GM20000 (cell line): ENCODE data around the gene C1orf159.
"Not testable (repeated sequence)": the region's sequence is repeated elsewhere in the genome, so short reads cannot be mapped to it uniquely, and the experiment has no call there.

Experiments
- DNase-seq: peaks from one replicate; pipeline ENCODE4 v3.0.0; 2012; ENCODE audit warnings: low spot score
- TF ChIP-seq, protein P1 (sequence below): IDR thresholded peaks from 2 replicates; pipeline ENCODE4 v1.5.1; 2012; ENCODE audit warnings: mild to moderate bottlenecking, control low read depth; ENCODE audit errors: extremely low read depth, missing control alignments

C1orf159 gene

DNA sequence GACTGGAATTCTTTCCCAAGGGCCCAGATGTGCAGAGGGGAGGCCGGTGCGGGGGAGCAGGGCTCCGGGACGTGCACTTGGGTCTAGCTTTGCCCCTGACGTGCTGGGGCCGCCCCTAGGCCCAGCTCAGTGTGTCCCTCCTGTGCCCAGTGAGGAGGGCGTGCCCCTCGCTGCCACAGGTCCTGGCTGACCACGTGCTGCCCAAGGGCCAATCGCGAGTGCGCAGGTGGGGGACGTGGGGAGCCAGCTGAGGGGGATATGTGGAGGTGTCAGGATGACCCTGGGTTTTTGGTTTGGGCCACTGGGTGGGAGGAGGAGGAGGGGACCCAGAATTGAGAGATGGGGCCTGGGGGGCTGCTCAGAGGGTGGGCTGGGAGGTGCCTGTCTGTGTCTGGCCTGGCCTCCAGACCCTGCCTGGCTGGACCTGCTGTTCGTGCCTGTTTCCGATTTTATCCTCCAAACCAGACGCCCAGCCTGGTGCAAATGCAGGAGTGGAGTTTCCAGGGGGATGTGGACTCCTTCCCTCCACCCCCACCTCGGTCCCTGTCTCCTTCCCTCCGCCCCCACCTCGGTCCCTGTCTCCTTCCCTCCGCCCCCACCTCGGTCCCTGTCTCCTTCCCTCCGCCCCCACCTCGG, 35.6 kb downstream of the C1orf159 start:
- TF ChIP-seq, protein P1, sequence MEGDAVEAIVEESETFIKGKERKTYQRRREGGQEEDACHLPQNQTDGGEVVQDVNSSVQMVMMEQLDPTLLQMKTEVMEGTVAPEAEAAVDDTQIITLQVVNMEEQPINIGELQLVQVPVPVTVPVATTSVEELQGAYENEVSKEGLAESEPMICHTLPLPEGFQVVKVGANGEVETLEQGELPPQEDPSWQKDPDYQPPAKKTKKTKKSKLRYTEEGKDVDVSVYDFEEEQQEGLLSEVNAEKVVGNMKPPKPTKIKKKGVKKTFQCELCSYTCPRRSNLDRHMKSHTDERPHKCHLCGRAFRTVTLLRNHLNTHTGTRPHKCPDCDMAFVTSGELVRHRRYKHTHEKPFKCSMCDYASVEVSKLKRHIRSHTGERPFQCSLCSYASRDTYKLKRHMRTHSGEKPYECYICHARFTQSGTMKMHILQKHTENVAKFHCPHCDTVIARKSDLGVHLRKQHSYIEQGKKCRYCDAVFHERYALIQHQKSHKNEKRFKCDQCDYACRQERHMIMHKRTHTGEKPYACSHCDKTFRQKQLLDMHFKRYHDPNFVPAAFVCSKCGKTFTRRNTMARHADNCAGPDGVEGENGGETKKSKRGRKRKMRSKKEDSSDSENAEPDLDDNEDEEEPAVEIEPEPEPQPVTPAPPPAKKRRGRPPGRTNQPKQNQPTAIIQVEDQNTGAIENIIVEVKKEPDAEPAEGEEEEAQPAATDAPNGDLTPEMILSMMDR = no peak
- DNase-seq = peak; percentile 83

DNA sequence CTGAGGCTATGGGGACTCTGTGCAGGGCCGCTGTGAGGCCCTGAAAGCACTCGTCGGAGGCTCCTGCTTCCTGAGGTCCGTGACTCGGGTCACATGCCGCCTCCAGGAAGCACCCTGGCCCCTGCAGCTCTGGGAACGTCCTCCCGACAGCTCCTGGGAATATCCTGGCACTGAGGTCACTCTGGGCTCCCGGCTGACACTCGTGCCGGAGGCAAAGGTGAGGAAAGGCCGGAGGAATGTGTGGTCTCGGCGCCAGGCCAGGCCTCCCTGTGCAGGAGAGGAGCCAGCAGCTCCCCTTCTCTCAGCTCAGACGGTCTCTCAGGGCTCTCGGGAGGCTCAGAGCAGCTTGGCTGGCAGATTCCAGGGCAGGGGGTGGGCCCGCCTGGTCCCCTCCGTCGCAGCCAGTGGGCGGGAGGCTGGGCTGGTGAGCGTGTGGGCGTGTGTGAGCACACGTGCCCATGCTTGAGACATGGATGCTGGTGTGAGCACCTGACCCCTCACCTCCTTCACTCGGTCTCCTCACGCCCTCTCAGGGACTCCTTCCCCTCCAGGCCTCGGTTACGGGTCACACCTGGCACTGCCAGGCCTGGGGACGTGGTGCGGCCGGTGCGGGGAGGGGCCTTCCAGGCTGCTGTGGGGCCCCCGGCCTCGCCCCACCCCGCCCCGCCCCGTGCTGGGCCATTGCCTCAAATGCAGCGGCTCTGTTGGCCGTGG, 36.3 kb downstream of the C1orf159 start:
- peak; percentile 82 for DNase-seq

DNA sequence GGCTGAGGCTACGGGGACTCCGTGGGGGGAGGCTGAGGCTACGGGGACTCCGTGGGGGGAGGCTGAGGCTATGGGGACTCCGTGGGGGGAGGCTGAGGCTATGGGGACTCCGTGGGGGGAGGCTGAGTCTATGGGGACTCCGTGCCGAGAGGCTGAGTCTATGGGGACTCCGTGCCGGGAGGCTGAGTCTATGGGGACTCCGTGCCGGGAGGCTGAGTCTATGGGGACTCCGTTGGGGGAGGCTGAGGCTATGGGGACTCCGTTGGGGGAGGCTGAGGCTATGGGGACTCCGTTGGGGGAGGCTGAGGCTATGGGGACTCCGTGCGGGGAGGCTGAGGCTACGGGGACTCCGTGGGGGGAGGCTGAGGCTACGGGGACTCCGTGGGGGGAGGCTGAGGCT, 38.5 kb downstream of the C1orf159 start:
- not testable (repeated sequence) for DNase-seq

More for the DNA sequence above, 36.3 kb downstream of the C1orf159 start:
- TF ChIP-seq, protein P1 = no peak

DNA sequence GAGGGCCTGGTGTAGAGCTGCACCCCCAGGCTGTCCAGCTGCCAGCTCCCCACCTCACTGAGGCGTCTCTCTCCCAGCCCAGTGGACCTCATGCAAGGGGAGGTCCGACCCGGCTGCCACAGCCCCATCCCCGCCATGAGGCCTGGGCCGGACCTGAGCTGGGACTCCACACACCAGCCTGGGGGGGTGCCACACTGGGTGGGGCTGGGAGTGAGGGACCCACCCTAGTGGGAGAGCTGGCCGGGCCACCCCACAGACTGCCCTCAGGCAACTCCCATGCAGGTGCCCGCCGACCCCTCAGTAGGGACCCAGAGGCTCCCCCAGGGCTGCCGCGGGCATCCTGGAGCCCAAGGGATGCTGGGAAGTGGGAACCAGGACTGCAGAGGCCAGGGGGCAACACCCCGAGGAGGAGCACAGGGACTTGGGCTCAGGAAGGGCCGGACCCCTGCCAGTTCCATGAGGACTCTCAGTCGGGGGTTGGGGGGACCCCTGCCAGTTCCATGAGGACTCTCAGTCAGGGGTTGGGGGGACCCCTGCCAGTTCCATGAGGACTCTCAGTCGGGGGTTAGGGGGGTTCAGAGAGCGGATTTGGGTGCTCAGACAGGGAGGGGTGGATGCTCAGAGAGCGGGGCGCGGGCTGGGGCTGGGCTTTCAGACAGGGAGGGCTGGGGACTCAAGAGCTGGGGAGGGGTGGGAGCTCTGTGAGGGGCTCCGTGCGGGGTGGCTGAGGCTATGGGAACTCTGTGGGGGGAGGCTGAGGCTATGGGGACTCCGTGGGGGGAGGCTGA, 40.5 kb downstream of the C1orf159 start:
- TF ChIP-seq, protein P1 = no peak
- no peak for DNase-seq

DNA sequence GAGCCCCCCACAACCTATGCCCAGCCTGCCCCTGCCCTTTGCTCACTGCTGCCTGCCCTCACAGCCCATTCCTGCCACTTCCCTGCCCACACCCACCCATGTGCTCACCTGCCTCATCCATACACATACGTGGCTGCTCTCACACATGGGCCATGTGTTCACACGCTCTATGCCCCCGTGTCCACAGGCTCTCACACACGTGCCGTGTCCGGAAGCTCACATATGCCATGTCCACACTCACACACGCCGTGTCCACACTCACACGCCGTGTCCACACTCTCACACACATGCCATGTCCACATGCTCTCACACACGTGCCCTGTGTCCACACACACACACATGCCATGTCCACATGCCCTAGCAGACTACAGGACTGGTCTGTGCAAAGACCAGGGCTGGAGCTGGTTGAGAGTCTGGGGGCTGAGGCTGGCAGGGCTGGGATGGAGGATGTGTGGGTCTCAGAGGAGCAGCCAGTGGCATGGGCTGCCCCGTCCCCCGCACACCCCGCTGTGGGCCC, 41.2 kb downstream of the C1orf159 start:
- no peak for DNase-seq
- TF ChIP-seq, protein P1 = no peak

DNA sequence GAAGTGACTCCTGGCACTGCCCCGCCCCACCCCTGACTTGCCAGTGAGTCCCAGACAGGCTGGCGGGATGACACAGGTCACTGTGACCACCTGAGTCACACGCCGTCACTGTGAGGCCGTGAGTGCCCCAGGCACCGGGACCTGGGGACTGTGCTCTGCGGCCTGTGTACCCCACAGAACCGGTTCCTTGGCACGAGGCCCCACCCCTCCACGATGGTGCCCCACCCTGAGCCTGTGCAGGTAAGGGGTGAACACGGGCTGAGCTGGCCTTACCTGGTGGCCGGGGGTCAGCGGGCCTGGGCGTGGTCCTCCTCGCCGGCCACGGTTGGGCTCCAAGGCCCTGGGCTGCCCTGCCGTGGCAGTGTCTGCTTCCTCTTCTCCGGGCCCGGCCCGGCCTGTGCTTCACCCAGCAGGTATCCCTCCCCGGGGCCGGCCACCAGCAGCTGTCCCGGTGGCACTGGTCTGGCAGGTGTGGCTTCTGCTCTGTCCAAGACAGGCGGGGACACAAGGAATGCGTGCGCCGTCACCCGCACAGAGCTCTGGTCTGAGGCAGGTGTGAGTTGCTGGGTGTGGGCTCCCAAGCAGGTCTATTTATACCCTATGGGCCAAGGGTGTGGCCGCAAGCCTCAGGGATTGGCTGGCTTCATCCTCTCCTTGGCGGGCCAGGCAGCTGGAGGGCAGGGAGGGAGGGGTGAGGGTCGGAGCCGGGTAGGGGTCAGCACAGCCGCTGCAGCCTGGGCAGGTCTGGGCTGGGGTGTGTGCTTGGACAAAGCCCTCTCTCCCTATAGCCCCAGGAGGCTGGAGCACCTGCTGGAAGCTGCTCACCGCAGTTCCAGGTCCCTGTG, 41.9 kb downstream of the C1orf159 start, which contains the start of gene RNF223:
Gene RNF223 (minus strand): TSS at position 564 of the 845 bp plus-strand sequence. CDS start 1,740 bp downstream, outside the sequence.
- TF ChIP-seq, protein P1 = no peak
- no peak for DNase-seq
